Fibroblast of the conjunctiva (primary cell): ENCODE measurements around the gene MAGIX.

Experiments
- DNase-seq: peaks from one replicate; pipeline ENCODE4 v3.0.0-alpha.2; 2010; ENCODE audit warnings: low read depth

Gene MAGIX

GRCh38 chrX:49184294-49185281 is 22.0 kb downstream of the MAGIX start:
- peak; percentile 75 for DNase-seq

GRCh38 chrX:49186125-49187027 is 23.8 kb downstream of the MAGIX start, which contains the start of gene PRICKLE3:
Gene PRICKLE3, minus strand, starts transcription at chrX:49186373. Its CDS starts 76 bp downstream, at chrX:49186297.
- DNase-seq = no peak

- DNase-seq = no peak
These were observed 24.5 kb downstream of the MAGIX start for GRCh38 chrX:49187028-49187394.

GRCh38 chrX:49187526-49187925 is 25.0 kb downstream of the MAGIX start:
- no peak for DNase-seq

GRCh38 chrX:49188468-49189076 is 26.0 kb downstream of the MAGIX start:
- no peak for DNase-seq

- no peak for DNase-seq
These were observed 27.0 kb downstream of the MAGIX start for GRCh38 chrX:49189606-49190005.

GRCh38 chrX:49190821-49191573 is 28.4 kb downstream of the MAGIX start:
- DNase-seq = peak; percentile 100

GRCh38 chrX:49191574-49192011 is 29.0 kb downstream of the MAGIX start:
- no peak for DNase-seq

GRCh38 chrX:49192722-49193328 is 30.3 kb downstream of the MAGIX start:
- no peak for DNase-seq

- no peak for DNase-seq
These were observed 31.0 kb downstream of the MAGIX start for GRCh38 chrX:49193542-49193964.

GRCh38 chrX:49197543-49198087 is 35.1 kb downstream of the MAGIX start:
- no peak for DNase-seq

GRCh38 chrX:49198540-49199314 is 36.2 kb downstream of the MAGIX start:
- no peak for DNase-seq

- DNase-seq = no peak
These were observed 36.7 kb downstream of the MAGIX start for GRCh38 chrX:49199315-49199595.

GRCh38 chrX:49199906-49200771 is 37.6 kb downstream of the MAGIX start, which contains the start of gene SYP:
Gene SYP, minus strand, starts transcription at chrX:49200193. Its CDS starts 7 bp downstream, at chrX:49200186.
- DNase-seq = peak; percentile 66

GRCh38 chrX:49202022-49202421 is 39.5 kb downstream of the MAGIX start:
- no peak for DNase-seq

- no peak for DNase-seq
These were observed 41.0 kb downstream of the MAGIX start for GRCh38 chrX:49203536-49203935.

- DNase-seq = no peak
These were observed 41.5 kb downstream of the MAGIX start for GRCh38 chrX:49204017-49204416.

GRCh38 chrX:49204709-49205108 is 42.2 kb downstream of the MAGIX start:
- DNase-seq = no peak

- DNase-seq = no peak
These were observed 42.9 kb downstream of the MAGIX start for GRCh38 chrX:49205443-49205842.
